Smooth muscle cell (in vitro differentiated cells): ENCODE data around the gene COL4A3. TPM values are rescaled to one million over a fixed set of nuclear protein-coding genes. Genes with fewer than 3 reads are reported as not detected.

Experiments used
- DNase-seq: peaks from one replicate; lab custom pipeline; 2025; ENCODE audit not compliant: unreplicated experiment; lab: John Stamatoyannopoulos, UW
- H2AFZ ChIP-seq: fragments of 200-600 bp; sonication (generic); 2 replicates; pipeline ENCODE4 v1.6.0; 2016; ENCODE audit warnings: antibody characterized with exemption, low read depth, mild to moderate bottlenecking
- H3F3A ChIP-seq: fragments of 200-600 bp; sonication (generic); 2 replicates; pipeline ENCODE4 v1.6.0; 2017; ENCODE audit warnings: antibody characterized with exemption, low read depth
- H3K27ac ChIP-seq: fragments of 200-600 bp; sonication (generic); 2 replicates; pipeline ENCODE4 v1.5.1; 2016; ENCODE audit warnings: low read depth, mild to moderate bottlenecking
- H3K27me3 ChIP-seq: fragments of 200-600 bp; sonication (generic); 2 replicates; pipeline ENCODE4 v1.6.1; 2016; ENCODE audit warnings: low read depth, mild to moderate bottlenecking
- H3K36me3 ChIP-seq: fragments of 200-600 bp; sonication (generic); 2 replicates; pipeline ENCODE4 v1.5.1; 2016; ENCODE audit warnings: low read depth
- H3K4me1 ChIP-seq: fragments of 200-600 bp; sonication (generic); 2 replicates; pipeline ENCODE4 v1.5.1; 2016; ENCODE audit warnings: low read depth
- H3K4me2 ChIP-seq: fragments of 200-600 bp; sonication (generic); 2 replicates; pipeline ENCODE4 v1.6.0; 2016; ENCODE audit warnings: mild to moderate bottlenecking
- H3K4me3 ChIP-seq: fragments of 200-600 bp; sonication (generic); 2 replicates; pipeline ENCODE4 v1.5.1; 2016; ENCODE audit warnings: mild to moderate bottlenecking
- H3K79me2 ChIP-seq: fragments of 200-600 bp; sonication (generic); 2 replicates; pipeline ENCODE4 v1.6.0; 2016; ENCODE audit warnings: low read depth, mild to moderate bottlenecking
- H3K9ac ChIP-seq: fragments of 200-600 bp; sonication (generic); 2 replicates; pipeline ENCODE4 v1.6.0; 2016; ENCODE audit warnings: low read depth
- H3K9me3 ChIP-seq: fragments of 200-600 bp; sonication (generic); replicated peaks from 2 replicates; pipeline ENCODE4 v1.5.1; 2016; ENCODE audit warnings: low read depth
- H4K20me1 ChIP-seq: fragments of 200-600 bp; sonication (generic); 2 replicates; pipeline ENCODE4 v1.6.0; 2016; ENCODE audit warnings: low read depth
- WGBS: methylation state at CpG from one replicate; pipeline ENCODE4 v1.1.7; 2016; ENCODE audit warnings: low lambda C conversion rate; 5-methylcytosine and 5-hydroxymethylcytosine counted together
- polyA plus RNA-seq: library from polyadenylated mRNA; unstranded; fragments of >200 nt; fragmentation: Nextera tagmentation; extraction: Ambion mirVana; gene quantifications from 2 replicates; pipeline ENCODE4 v1.2.1, GENCODE V29; 2016
- total RNA-seq: library from RNA; depleted of rRNA; stranded (reverse); fragments of >200 nt; gene quantifications from 2 replicates; pipeline ENCODE4 v1.2.3, GENCODE V29; 2014
- TF ChIP-seq, protein P1 (sequence below): fragments of 200-600 bp; sonication (generic); IDR thresholded peaks from 2 replicates; pipeline ENCODE4 v1.5.1; 2017; ENCODE audit warnings: borderline replicate concordance, mild to moderate bottlenecking, antibody characterized with exemption; ENCODE audit not compliant: insufficient read depth, poor library complexity, severe bottlenecking

The COL4A3 gene
- total and polyA plus RNA-seq, 2 experiments from 2014 or later = not detected

- WGBS = 82% methylated on average over 3 of the region's 3 CpGs
- no peak overlapping the region for H3K4me3 ChIP-seq
- H3K9ac ChIP-seq = no peak overlapping the region
- H3F3A ChIP-seq = no peaks in the 10 kb centered on the region
- TF ChIP-seq, protein P1, sequence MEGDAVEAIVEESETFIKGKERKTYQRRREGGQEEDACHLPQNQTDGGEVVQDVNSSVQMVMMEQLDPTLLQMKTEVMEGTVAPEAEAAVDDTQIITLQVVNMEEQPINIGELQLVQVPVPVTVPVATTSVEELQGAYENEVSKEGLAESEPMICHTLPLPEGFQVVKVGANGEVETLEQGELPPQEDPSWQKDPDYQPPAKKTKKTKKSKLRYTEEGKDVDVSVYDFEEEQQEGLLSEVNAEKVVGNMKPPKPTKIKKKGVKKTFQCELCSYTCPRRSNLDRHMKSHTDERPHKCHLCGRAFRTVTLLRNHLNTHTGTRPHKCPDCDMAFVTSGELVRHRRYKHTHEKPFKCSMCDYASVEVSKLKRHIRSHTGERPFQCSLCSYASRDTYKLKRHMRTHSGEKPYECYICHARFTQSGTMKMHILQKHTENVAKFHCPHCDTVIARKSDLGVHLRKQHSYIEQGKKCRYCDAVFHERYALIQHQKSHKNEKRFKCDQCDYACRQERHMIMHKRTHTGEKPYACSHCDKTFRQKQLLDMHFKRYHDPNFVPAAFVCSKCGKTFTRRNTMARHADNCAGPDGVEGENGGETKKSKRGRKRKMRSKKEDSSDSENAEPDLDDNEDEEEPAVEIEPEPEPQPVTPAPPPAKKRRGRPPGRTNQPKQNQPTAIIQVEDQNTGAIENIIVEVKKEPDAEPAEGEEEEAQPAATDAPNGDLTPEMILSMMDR = no peak
- no peak overlapping the region for H3K27ac ChIP-seq
- no peaks in the 10 kb centered on the region for H3K27me3 ChIP-seq
- peaks cover 3% of the 10 kb centered on the region for H3K4me1 ChIP-seq
- no peaks in the 10 kb centered on the region for H4K20me1 ChIP-seq
- H3K9me3 ChIP-seq = no peaks in the 10 kb centered on the region
- DNase-seq = no peak
- no peak overlapping the region for H2AFZ ChIP-seq
- no peaks in the 10 kb centered on the region for H3K79me2 ChIP-seq
- no peaks in the 10 kb centered on the region for H3K36me3 ChIP-seq
- H3K4me2 ChIP-seq = no peak overlapping the region
These were observed 34.4 kb downstream of the COL4A3 start for GRCh38 chr2:227198866-227199265.

DNA sequence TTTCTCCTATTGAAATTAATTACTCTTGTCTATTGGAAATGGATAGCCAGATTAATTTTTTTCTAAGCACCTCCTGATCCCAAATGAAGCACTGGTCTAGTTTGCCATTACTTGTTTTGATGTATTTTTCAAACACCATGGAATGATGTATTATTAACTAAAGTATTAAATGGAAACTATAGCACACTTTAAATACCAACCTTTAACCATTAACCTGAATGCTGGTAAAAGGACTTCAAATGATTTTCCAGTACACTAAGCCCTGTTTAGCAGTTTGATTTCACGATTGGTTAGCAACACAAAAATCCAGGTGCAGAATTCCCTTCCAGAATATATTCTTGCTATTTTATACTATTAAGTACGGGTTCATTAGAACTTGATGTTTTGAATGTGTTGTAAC is 37.3 kb downstream of the COL4A3 start:
- TF ChIP-seq, protein P1 = no peak
- no peaks in the 10 kb centered on the region for H3K79me2 ChIP-seq
- no peak overlapping the region for H3K4me2 ChIP-seq
- no peaks in the 10 kb centered on the region for H3K36me3 ChIP-seq
- no peak for DNase-seq
- H3K27me3 ChIP-seq = no peaks in the 10 kb centered on the region
- WGBS = 96% methylated on average over 2 of the region's 2 CpGs
- H3K9me3 ChIP-seq = no peaks in the 10 kb centered on the region
- no peaks in the 10 kb centered on the region for H3F3A ChIP-seq
- no peaks in the 10 kb centered on the region for H4K20me1 ChIP-seq
- H3K4me3 ChIP-seq = no peak overlapping the region
- peaks cover 18% of the 10 kb centered on the region for H3K4me1 ChIP-seq
- no peak overlapping the region for H3K9ac ChIP-seq
- H3K27ac ChIP-seq = no peak overlapping the region
- no peak overlapping the region for H2AFZ ChIP-seq

DNA sequence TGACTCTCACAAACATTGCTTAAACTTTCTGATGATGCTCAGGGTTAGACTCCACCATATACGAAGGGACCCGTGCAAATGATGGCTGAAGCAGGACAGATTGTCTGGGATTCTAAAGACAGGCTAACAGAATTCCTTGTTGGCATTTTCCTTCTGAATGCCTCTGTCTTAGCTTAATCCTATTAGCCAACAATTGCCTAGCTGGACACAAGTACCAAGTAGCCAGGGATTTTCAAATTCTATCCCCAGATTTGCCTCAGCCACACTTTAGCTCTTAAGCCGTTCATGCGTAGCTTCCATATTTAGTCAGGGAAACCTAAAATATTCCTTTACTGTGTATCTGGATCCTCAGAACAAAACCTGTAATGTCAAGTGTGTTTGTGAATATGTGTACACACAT is 40.0 kb downstream of the COL4A3 start:
- Histone ChIP-seq H3K9me3 (no peaks in the 10 kb centered on the region), H3K27ac (no peak overlapping the region), H3K79me2 (no peaks in the 10 kb centered on the region), H3K4me2 (no peak overlapping the region), H2AFZ (no peak overlapping the region), H3K27me3 (no peaks in the 10 kb centered on the region), H3K4me3 (no peak overlapping the region), H3K36me3 (no peaks in the 10 kb centered on the region), H4K20me1 (no peaks in the 10 kb centered on the region), H3K4me1 (peaks cover 18% of the 10 kb centered on the region), H3K9ac (no peak overlapping the region), H3F3A (no peaks in the 10 kb centered on the region)
- DNase-seq = no peak
- 82% methylated on average over 4 of the region's 4 CpGs for WGBS
- TF ChIP-seq, protein P1 = no peak

- Histone ChIP-seq H3K4me3 (no peak overlapping the region), H2AFZ (no peak overlapping the region), H3K36me3 (no peaks in the 10 kb centered on the region), H3K4me2 (no peak overlapping the region), H3K27me3 (no peaks in the 10 kb centered on the region), H3K4me1 (peaks cover 18% of the 10 kb centered on the region), H3K9ac (no peak overlapping the region), H4K20me1 (no peaks in the 10 kb centered on the region), H3F3A (no peaks in the 10 kb centered on the region), H3K9me3 (no peaks in the 10 kb centered on the region), H3K79me2 (no peaks in the 10 kb centered on the region), H3K27ac (no peak overlapping the region)
- no peak for DNase-seq
- 77% methylated on average over 4 of the region's 4 CpGs for WGBS
- TF ChIP-seq, protein P1 = no peak
These were observed 41.3 kb downstream of the COL4A3 start for GRCh38 chr2:227205701-227206100.
